Subcutaneous abdominal adipose tissue (tissue), 5 donors: Measurements from ENCODE around the gene GPR42.

Experiments used
- H3K27ac ChIP-seq: one replicate; pipeline ENCODE4 v1.7.0; 2013; ENCODE audit warnings: low read depth, mild to moderate bottlenecking, inconsistent platforms, low read length, moderate library complexity
- H3K27me3 ChIP-seq, 5 donors: one replicate each; pipeline ENCODE4 v1.7.0; 2013; ENCODE audit warnings: low read length in 5 of 5, inconsistent platforms in 1 of 5; ENCODE audit not compliant: control insufficient read depth in 5 of 5, insufficient read depth in 4 of 5
- H3K36me3 ChIP-seq, 5 donors: one replicate each; pipeline ENCODE4 v1.7.0; 2013; ENCODE audit warnings: low read length in 5 of 5; ENCODE audit not compliant: control insufficient read depth in 5 of 5, insufficient read depth in 5 of 5
- H3K4me1 ChIP-seq, 5 donors: one replicate each; pipeline ENCODE4 v1.7.0; 2013; ENCODE audit warnings: low read length in 5 of 5, mild to moderate bottlenecking in 3 of 5, moderate library complexity in 1 of 5; ENCODE audit not compliant: control insufficient read depth in 5 of 5, insufficient read depth in 5 of 5
- H3K4me3 ChIP-seq, 5 donors: one replicate each; pipeline ENCODE4 v1.7.0; 2013; ENCODE audit warnings: low read length in 5 of 5, low read depth in 1 of 5
- H3K9ac ChIP-seq, 5 donors: one replicate each; pipeline ENCODE4 v1.7.0; 2013; ENCODE audit warnings: low read length in 5 of 5, mild to moderate bottlenecking in 4 of 5, moderate library complexity in 3 of 5
- H3K9me3 ChIP-seq, 5 donors: one replicate each; pipeline ENCODE4 v1.7.0; 2013; ENCODE audit warnings: low read length in 5 of 5; ENCODE audit not compliant: control insufficient read depth in 5 of 5
- donor health status: healthy.
- donor health status: healthy.
- donor health status: healthy.
- donor health status: healthy.
- donor health status: healthy.

The GPR42 gene

GRCh38 chr19:35417713-35418534, 47.1 kb downstream of the GPR42 start:
- no peaks in the 10 kb centered on the region for H3K9me3 ChIP-seq
- peaks cover 3 to 18% (median 7%) of the 10 kb centered on the region in 5 donors for H3K4me1 ChIP-seq
- no peak overlapping the region for H3K9ac ChIP-seq
- no peak overlapping the region for H3K27ac ChIP-seq
- no peaks in the 10 kb centered on the region for H3K36me3 ChIP-seq
- H3K4me3 ChIP-seq, result no peak overlapping the region
- H3K27me3 ChIP-seq, result peaks cover 0 to 3% (median 0%) of the 10 kb centered on the region in 5 donors

- H3K27ac ChIP-seq, result no peak overlapping the region
- H3K36me3 ChIP-seq, result no peaks in the 10 kb centered on the region
- H3K9me3 ChIP-seq, result no peaks in the 10 kb centered on the region
- H3K9ac ChIP-seq, result no peak overlapping the region
- peaks cover 3 to 18% (median 7%) of the 10 kb centered on the region in 5 donors for H3K4me1 ChIP-seq
- peaks cover 0 to 3% (median 0%) of the 10 kb centered on the region in 5 donors for H3K27me3 ChIP-seq
- no peak overlapping the region for H3K4me3 ChIP-seq
Observed at GRCh38 chr19:35419046-35419445, 48.2 kb downstream of the GPR42 start.

- Histone ChIP-seq H3K27ac (no peak overlapping the region), H3K36me3 (no peaks in the 10 kb centered on the region), H3K9me3 (no peaks in the 10 kb centered on the region), H3K4me1 (peaks cover 3 to 18% (median 7%) of the 10 kb centered on the region in 5 donors), H3K4me3 (no peak overlapping the region), H3K27me3 (peaks cover 0 to 2% (median 0%) of the 10 kb centered on the region in 5 donors), H3K9ac (no peak overlapping the region)
Observed at GRCh38 chr19:35419805-35420204, 48.9 kb downstream of the GPR42 start.

- H3K9ac ChIP-seq, result no peak overlapping the region
- peaks cover 3 to 18% (median 7%) of the 10 kb centered on the region in 5 donors for H3K4me1 ChIP-seq
- H3K9me3 ChIP-seq, result no peaks in the 10 kb centered on the region
- H3K27ac ChIP-seq, result no peak overlapping the region
- H3K27me3 ChIP-seq, result peaks cover 0 to 2% (median 0%) of the 10 kb centered on the region in 5 donors
- H3K4me3 ChIP-seq, result no peak overlapping the region
- no peaks in the 10 kb centered on the region for H3K36me3 ChIP-seq
Observed at GRCh38 chr19:35421362-35421761, 50.5 kb downstream of the GPR42 start.
